ENCODE data around the gene LRMDA.

LRMDA gene

DNA sequence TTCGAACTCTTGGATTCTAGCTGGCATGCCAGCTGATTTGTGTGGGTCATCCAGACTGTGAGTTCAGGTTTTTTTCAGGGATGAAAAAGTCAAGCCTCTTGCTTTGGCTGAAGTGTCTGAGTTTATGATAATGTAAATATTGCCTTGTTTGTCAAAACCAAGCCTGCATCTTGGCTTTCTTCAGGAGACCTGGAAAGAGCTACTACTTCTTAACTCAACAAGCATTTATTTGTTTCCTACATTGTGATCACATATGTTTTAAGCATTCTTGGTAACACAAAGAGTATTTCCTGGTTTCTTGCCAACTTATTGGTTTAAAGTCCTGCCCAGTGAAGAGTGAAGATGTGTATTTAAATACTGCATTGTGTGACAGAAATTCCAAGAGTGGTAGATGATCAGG is 407.1 kb downstream of the LRMDA start:
- intact Hi-C loops (cut with DNase I): no loop called here
- no peak for DNase-seq

DNA sequence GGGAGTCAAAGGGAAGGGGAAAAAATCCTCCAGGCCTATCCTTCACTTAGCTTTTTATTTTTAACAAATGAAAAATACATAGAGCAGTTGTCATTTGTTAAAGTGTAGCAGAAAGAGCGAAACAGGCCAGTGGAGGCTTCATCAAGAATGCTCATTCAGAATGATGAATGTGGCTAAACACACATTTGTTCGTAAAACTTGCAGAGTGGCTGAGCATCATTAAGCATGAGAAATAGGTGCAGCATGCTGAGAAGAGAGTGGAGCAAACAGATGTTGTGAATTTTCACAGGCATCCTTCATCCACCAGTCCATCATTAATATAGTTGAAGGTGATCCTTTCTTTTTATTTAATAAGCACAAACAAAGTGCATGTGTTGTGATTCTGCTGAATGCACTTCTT is 407.6 kb downstream of the LRMDA start:
- no peak for DNase-seq
- intact Hi-C loops (cut with DNase I): no loop called here

DNA sequence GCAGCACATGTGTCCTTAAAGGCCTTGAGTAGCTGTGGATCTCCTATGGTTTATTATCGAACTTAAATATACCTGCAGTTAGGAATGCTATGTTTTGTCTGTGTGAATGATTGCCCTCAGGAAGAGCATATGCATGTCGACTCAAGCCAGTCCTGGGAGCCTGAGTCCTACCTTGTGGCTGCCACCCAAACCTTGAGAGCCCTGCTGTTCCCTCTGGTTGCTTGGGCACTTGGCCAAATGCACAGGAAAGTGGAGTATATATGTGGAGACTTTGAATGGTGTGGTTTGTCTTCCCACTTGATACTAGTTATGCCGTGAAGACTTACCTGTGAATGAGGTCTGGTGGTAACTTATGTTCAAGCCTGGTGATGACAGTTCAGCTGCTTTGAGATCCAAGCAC is 409.8 kb downstream of the LRMDA start:
- no peak for DNase-seq
- intact Hi-C loops (cut with DNase I): no loop called here

DNA sequence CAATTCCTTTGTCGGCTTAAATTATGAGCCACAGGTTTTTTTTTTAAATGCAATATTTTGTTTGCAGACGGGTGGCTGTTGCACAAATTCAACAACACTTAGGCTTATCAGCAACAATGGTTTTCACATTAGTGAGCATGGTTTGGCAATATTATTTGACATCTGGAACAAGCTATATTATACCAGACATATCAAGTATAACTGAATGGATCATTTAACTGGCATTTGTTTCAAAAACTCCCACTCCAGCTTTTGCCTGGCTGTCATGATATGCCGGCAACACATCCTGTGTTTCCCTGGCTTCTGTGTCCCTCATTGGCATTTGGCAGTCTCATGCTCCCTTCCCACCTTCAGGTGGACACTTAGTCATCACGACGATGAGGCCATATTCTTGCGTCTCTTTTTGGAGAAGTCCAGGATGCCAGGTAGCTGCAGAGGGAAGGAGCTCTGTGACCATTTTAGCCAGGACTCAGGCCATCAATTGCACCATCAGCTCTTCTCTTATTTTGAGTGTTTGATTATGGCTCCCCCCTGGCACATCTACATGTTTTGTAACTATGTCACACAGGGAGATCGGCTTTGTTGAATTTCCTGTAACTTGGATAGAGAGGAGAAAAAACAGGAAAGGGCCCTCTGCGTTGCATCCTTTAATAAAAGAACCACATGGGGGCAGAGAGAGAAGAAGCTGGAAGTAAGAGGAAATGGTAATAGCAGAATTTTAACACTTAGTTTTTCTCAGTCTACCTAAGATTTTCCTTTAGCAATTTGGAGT is 413.9 kb downstream of the LRMDA start:
- DNase-seq: no peak
- intact Hi-C loops (cut with DNase I): no loop called here

DNA sequence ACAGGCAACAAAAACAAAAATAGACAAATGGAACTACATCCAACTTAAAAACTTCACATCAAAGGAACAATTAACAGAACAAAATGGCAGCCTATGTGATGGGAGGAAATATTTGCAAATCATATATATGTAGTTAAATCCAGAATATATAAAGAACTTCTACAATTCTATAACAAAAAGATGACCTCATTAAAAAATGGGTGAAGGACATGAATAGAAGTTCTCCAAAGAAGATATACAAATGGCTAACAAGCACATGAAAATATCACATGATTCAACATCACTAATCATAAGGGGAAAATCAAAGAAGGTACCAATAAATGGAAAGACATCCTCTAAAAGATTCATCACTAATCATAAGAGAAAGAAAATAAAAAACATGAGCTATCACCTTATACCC is 416.1 kb downstream of the LRMDA start:
- no peak for DNase-seq
- intact Hi-C loops (cut with DNase I): no loop called here

DNA sequence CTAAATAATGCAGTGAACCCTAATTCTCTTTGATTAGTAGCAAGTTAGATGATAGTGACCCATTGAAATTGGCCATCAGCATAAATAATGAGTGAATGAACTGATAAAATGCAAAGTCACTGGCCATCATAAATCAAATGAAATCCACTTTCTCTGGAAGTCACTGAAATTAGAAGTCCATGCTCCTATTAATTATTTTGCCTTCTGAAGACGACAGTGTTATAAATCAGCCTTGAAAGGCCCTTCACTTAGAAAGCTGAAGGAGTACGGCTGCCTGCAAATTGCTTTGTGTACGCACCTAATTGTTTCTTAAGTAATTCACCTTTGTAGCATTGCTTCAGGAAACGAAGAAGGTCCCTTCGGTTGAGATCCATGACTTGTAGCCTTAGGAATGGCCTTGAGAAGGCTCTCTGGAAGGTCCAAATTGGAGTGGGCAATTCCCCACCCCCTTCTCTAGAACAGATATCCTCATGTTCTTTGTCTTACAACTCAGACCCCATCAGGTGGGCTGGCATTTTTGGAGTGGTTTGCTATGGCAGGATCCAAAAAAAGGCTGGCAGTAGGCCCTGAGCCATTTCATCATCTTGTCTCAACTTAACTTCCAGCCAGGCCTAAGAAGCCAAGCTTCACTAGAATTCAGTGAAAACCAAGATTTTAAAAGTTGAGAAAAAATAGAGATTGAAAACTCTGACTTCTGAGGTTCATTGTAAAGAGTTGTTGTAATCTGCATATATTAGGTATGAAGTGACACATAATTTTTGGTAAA is 420.3 kb downstream of the LRMDA start:
- no peak for DNase-seq
- intact Hi-C loops (cut with DNase I): no loop called here

DNA sequence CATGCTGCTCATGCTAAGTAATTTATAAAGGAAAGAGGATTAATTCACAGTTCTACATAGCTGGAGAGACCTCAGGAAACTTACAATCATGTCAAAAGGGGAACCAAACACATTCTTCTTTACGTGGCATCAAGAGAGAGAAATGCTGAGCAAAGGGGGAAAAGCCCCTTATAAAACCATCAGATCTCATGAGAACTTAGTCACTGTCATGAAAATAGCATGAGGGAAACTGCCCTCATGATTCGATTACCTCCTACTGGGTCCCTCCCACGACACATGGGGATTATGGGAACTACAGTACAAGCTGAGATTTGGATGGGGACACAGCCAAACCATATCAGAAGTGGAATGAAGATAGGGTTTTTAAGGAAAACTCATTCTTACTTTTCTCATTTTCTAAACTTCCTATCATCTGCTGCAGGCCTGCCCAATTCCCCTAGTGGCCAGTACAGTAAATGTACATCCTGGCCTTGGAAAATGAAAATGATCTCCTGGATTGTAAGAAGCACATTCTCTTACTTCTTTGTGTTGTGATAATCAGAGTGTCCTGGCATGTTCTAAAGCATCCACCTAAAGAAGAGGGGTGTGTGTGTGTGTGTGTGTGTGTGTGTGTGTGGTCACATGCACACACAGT is 421.5 kb downstream of the LRMDA start:
- intact Hi-C loops (cut with DNase I): no loop called here

DNA sequence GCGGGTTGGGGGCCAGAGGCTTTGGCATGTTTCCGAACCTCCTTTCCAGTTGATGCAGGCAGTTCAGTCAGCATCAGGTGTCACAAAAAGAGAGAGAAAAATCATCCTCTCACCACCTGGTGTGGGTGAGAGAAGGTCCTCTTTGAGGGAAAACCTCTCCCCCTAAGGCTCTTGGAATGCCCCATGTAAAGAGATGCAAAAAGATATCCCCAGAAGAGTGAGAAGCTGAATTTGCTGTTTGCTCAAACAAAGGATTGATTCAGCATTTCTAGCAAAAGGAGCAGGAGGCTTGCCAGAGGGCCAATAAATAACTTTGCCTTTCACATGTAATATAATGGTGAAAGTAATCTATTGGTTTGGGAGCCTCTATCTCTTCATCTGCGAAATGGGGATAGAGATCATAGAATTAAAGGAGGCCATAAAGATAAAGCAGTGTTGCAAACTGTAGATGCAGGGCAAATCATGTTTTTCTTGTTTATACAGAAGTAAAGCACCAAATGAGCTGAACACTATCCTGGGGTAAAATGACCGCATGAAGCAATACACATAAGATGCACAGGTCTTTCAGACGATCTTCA is 425.9 kb downstream of the LRMDA start:
- intact Hi-C loops (cut with DNase I): no loop called here
- DNase-seq: no peak

More for the DNA sequence above, 421.5 kb downstream of the LRMDA start:
- no peak for DNase-seq

DNA sequence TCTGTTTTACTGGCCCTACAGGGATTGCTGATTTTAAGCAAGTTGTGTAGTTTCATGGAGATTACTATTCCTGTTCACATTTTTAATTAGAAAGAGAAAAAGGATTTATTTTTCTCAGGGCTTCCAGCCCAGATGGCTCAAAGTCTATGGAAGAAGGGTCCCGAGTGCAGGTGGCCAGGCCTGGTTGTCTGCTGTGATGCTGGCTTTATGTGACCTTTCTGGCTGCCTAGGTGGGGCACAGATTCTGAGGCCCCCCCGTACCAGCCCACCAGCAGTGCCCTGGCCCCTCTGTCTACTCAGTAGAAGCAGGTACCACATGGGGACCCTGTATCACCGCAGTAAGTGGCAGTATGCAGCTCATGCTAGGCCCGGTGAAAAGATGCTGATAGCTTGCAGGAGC is 426.5 kb downstream of the LRMDA start:
- no peak for DNase-seq

DNA sequence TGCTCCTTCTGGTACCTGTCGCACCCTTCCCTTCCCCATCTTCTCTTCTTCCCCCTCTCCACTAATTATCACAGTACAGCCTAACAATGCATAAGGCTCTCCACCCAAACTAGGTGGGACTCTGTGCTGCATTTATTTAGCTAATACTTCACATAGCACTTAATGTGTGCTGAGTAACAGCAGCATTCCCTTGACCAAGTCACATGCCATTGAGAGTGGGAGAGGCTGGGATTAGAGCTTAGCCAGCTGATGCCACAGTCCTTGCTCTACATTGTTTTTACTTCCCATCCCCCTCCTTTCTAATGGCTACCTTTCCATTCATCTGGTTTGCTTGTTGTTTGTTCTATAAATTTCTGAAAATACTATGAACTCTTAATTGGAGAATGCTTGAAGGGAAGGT is 426.9 kb downstream of the LRMDA start:
- no peak for DNase-seq
- intact Hi-C loops (cut with DNase I): no loop called here

More for the DNA sequence above, 426.5 kb downstream of the LRMDA start:
- intact Hi-C loops (cut with DNase I): no loop called here

DNA sequence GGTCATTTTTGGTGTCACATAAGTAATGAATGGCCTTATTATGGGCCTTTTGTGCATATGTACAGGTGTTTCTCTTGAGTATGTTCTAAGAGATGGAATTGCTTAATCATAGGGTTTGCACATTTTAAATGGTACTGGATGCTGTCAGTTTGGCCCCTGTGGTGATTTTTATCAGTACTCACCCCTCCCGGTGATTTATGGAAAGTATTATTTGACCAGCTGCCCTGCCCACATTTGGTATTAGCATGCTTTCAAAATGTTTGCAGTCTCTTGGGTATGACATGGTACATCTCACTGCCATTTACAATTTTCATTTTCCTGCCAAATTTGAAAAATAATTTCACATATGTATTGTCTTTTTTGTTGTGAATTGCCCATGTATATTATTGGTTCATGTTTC is 427.7 kb downstream of the LRMDA start:
- no peak for DNase-seq
- intact Hi-C loops (cut with DNase I): no loop called here

DNA sequence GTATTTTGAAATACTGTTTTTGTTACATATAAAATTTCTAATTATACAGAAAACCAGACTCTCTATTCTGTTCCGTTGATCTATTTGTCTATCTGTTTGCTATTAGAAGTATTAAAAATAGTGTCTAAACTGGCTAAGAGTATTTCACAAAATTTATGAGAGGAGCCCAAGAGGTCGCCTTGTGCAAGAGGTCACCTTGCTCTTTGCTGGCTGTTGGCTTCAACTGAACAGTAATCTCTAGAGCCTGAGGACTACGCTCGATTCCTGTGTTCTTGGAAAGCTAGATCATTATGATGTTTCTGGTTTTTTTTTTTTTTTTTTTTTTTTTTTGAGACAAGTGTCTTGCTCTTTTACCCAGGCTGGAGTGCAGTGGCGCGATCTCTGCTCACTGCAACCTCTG is 428.6 kb downstream of the LRMDA start:
- no peak for DNase-seq

DNA sequence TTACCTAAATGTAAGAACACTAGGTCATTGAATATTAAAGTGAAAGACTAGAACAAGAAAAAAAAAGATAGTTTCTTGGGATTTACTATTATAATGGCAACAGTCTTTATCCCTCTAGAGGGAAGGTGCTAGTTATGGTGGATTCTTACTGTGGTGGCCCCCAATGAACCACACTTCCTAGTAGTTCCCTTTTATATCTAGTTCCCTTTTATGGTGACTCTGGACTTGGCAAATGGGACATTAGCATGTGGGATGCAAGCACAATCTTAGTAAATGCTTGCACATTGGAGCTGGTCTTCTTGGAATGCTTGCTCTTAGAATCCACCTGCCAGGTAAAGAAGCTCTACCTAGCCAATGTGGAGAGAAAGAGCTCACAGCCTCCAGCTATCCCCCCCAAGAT is 430.2 kb downstream of the LRMDA start:
- no peak for DNase-seq
- intact Hi-C loops (cut with DNase I): no loop called here

More for the DNA sequence above, 428.6 kb downstream of the LRMDA start:
- intact Hi-C loops (cut with DNase I): no loop called here

DNA sequence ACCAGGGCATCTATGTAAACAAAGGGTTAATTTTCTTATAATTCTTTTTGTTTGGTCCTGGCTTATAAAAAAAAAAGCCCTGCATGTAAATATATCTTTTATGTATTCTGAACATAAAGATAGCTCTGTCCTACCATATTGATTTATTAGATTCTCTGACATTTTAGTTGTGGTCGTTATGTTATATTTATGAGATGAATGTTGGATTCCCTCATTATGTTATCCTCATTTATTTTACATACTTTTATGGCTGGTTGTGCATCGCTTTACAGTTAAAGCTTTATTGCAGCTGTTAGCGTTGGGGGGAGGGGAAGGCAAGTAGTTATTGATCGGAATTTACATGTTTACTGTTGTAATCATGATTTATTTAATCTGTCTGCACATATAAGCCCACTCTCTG is 431.5 kb downstream of the LRMDA start:
- intact Hi-C loops (cut with DNase I): no loop called here
- DNase-seq: no peak

DNA sequence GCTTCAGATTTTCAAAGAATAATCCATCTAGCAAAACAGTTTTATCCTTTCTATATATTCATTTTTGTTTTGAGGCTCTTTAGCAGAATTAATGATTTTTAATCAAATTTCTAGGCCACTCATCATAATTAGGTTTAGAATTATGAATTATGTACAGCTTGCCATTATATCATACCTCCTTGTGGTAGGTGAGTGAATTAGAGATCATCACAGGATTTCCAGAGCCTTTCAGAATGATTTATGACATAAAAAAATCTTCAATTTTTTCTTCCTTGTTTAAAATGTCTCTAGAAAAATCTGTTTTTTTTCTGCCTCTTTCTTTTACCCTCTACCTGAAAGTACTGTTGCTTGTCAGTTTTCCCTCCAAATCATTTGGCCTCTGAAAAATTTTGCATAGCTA is 433.3 kb downstream of the LRMDA start:
- no peak for DNase-seq
- intact Hi-C loops (cut with DNase I): no loop called here

DNA sequence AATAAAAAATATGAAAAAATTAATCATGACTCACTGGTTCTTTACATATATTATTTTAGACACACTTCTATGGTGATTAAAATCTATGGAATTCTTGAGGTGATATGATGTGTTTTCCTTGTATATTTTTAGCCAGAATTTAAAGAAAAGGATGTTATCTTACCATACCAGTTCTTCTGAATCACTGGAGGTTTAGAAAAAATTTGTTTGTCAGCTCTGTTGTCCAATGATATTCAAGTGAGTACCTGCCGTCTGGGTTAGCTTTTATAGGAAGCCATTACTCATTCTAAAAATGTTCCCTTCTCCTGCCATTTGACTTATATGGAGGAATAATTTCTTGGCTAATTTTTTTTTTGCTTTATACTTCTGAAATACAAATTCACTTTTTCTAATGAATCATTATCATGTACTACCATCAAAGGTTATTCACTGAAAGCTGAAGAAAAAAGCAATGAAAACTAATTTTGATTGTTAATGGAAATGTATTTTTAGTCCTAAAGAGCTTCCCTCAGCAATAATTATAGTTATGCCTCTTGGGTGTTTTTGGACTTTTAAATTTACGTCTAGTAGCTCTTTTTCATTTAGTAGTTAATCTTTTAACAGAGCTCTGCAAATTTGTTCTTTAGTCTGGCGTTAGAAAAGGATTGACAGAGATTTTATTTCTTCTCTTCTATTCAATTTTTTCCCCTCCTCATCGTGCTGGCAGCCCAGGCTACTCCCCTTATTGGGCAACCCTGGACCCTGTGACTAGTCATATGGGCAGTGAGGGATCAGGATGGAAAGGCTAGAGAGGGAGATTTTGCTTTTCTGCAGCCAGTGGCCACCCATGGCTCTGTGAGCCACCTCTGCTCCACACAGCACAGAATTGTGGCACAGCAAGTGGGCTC is 434.2 kb downstream of the LRMDA start:
- no peak for DNase-seq
- intact Hi-C loops (cut with DNase I): no loop called here

DNA sequence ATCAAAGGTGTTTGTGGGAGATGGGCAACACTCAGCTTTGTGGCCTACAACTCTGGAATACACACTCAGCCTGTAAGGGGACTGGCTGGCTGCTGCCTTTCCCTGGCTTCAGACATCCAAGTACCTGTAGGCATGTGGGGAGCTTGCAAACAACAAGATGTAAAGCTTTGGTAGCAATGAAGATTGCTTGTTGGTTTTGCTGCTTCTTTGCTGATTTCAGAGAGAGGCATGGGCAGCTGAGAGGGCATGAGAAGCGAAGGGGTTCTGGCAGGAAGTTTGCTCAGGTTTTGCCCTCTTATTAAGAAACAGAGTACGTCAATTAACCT is 434.8 kb downstream of the LRMDA start:
- no peak for DNase-seq
- intact Hi-C loops (cut with DNase I): no loop called here

DNA sequence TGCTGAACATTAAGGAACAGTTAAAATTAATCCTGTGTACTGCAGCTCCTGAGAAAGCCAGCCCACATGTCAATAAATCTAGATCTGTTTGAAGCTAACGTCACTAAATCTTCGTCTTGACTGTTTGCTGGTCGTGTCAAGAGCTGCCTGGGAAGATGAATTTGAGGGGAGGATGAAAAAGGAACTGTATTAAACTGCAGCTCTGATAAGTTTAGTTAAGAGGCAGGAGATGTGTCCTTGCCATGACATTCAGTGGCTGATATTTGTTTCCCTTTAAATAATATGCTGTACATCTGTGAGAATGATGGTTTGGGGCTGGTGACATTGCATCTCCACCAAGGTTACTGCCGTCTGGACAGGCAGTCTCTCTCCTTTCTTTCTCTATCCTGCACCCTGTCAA is 435.3 kb downstream of the LRMDA start:
- intact Hi-C loops (cut with DNase I): no loop called here
- no peak for DNase-seq

DNA sequence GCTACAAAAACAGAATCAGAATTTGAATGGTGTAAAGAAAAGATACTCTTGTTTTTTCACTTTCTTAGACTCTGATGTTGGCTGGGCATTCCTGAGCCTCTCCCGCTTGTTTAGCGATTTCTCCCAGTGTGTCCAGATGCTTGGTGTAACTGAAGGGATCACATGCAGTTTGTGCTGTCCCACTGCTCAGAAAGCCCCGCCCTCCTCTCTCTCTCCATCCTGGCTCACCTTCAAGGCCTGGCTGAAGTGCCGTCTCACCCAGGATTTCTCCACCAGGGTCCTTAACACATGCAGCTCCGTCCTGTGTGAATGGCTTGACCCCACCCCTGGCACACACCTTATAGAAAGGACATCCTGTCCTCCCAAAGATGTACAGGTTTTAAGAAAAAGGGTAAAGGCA is 437.1 kb downstream of the LRMDA start:
- intact Hi-C loops (cut with DNase I): no loop called here
- DNase-seq: no peak
